ENCODE measurements around the gene STKLD1.

- TF ChIP-seq CTCF (IDR thresholded peaks at IDR 0.05) (no peak), POLR2A (IDR thresholded peaks at IDR 0.05) (no peak), POLR2AphosphoS5 (IDR thresholded peaks at IDR 0.05) (no peak), EP300 (IDR thresholded peaks at IDR 0.05; ENCODE audit: low read depth) (no peak)
These were observed 15.5 kb upstream of the STKLD1 start for GRCh38 chr9:133360400-133361393.
